RWPE2 (cell line): ENCODE results near the gene C3orf18.

Source experiments
- ATAC-seq: fragments of 200-7000 bp; cut with Tn5 transposase; 3 replicates; pipeline ENCODE4 v1.9.1; 2021; ENCODE audit warnings: low read depth
- DNase-seq: peaks from one replicate; pipeline ENCODE4 v3.0.0-alpha.2; 2020; ENCODE audit warnings: low spot score
- H3K27ac ChIP-seq: fragments of 450-650 bp; 2 replicates; pipeline ENCODE4 v1.5.1; 2017; ENCODE audit warnings: mild to moderate bottlenecking; ENCODE audit not compliant: poor library complexity, severe bottlenecking
- H3K27me3 ChIP-seq: fragments of 250-450 bp; sonication (Bioruptor Pico); 2 replicates; pipeline ENCODE4 v1.5.1; 2021; ENCODE audit warnings: mild to moderate bottlenecking, moderate library complexity; ENCODE audit not compliant: insufficient read depth, poor library complexity, severe bottlenecking
- H3K36me3 ChIP-seq: fragments of 250-450 bp; sonication (Bioruptor Pico); 2 replicates; pipeline ENCODE4 v1.5.1; 2020; ENCODE audit warnings: low read depth, mild to moderate bottlenecking, moderate library complexity
- H3K4me1 ChIP-seq: fragments of 250-450 bp; sonication (Bioruptor Pico); 2 replicates; pipeline ENCODE4 v1.5.1; 2021; ENCODE audit warnings: mild to moderate bottlenecking, moderate library complexity; ENCODE audit not compliant: insufficient read depth, poor library complexity, severe bottlenecking
- H3K4me3 ChIP-seq: fragments of 250-450 bp; sonication (Bioruptor Pico); 2 replicates; pipeline ENCODE4 v1.5.1; 2021; ENCODE audit warnings: mild to moderate bottlenecking, moderate library complexity; ENCODE audit not compliant: severe bottlenecking
- H3K9me3 ChIP-seq: fragments of 250-450 bp; sonication (Bioruptor Pico); 2 replicates; pipeline ENCODE4 v1.5.1; 2021; ENCODE audit warnings: mild to moderate bottlenecking, moderate library complexity; ENCODE audit not compliant: severe bottlenecking
- TF ChIP-seq, protein P1 (sequence below): fragments of 450-650 bp; IDR thresholded peaks from one replicate; pipeline ENCODE4 v1.5.1; 2017; ENCODE audit warnings: mild to moderate bottlenecking, moderate library complexity; ENCODE audit not compliant: poor library complexity, severe bottlenecking

C3orf18 gene

DNA sequence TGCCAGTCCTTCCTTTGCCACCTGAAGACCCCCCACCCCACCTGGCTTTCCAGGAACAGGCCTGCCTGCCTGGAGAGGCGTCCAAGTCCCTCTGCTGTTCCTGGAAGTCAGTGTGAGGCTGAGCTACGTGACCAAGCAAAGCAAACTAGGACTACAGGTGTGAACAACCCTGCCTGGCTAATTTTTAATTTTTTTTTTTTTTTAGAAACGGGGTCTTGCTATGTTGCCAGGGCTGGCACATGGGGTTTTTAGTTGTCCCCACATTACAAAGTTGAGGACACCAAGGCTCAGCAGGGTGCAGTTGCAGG lies 19.2 kb upstream of the C3orf18 start:
- no peak for ATAC-seq
- Histone ChIP-seq H3K27me3 (no peaks in the 10 kb centered on the region), H3K36me3 (no peaks in the 10 kb centered on the region), H3K4me1 (peaks cover 7% of the 10 kb centered on the region), H3K9me3 (no peaks in the 10 kb centered on the region), H3K4me3 (no peak overlapping the region), H3K27ac (no peak overlapping the region)
- no peak for DNase-seq
- TF ChIP-seq, protein P1, sequence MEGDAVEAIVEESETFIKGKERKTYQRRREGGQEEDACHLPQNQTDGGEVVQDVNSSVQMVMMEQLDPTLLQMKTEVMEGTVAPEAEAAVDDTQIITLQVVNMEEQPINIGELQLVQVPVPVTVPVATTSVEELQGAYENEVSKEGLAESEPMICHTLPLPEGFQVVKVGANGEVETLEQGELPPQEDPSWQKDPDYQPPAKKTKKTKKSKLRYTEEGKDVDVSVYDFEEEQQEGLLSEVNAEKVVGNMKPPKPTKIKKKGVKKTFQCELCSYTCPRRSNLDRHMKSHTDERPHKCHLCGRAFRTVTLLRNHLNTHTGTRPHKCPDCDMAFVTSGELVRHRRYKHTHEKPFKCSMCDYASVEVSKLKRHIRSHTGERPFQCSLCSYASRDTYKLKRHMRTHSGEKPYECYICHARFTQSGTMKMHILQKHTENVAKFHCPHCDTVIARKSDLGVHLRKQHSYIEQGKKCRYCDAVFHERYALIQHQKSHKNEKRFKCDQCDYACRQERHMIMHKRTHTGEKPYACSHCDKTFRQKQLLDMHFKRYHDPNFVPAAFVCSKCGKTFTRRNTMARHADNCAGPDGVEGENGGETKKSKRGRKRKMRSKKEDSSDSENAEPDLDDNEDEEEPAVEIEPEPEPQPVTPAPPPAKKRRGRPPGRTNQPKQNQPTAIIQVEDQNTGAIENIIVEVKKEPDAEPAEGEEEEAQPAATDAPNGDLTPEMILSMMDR: no peak

DNA sequence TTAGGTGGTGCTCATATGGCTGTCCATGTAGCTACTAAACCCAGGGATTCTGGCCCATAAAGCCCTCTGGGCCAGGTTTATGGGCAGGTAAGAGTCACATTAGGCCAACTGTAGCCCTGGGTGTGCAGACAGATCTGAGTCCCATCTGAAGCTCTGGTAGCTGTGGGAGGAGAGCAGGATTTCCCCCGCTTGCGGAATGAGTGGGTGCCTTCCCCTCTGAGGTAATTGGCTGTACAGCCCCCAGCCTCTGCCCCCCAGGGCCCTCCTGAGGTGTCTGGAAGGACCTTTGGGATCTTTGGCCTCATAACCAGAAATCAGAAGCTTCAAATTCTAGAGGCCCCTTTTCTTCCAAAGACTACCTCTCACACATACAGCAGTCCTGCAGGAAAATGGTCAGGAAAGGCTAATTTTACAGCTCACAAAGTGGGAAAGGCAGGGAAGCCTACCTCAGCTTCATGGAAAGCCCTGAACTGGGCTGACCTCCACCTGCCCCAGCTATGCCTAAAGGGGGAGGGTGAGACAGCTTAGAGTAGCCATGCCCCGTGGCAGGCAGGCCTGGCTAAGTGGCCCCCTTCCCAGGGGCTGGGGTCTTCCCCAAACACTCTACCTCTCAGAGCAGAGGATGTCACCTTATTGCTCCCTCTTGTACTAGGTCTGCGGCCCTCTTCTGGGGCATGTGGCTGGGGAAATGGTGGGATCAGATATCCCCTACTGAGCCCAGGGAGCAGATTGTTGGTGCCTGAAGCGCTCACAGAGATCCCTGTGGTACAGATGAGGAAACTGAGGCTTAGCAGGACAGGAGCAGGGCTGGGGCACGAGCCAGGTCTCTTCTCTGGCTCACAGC lies 18.6 kb upstream of the C3orf18 start:
- no peaks in the 10 kb centered on the region for H3K9me3 ChIP-seq
- no peak overlapping the region for H3K27ac ChIP-seq
- DNase-seq (no peak), ATAC-seq (no peak)
- peaks cover 2% of the 10 kb centered on the region; the same call in 1 of the 2 replicates for H3K36me3 ChIP-seq
- H3K27me3 ChIP-seq: no peaks in the 10 kb centered on the region
- TF ChIP-seq, protein P1: no peak
- H3K4me3 ChIP-seq: no peak overlapping the region
- H3K4me1 ChIP-seq: peaks cover 3% of the 10 kb centered on the region

DNA sequence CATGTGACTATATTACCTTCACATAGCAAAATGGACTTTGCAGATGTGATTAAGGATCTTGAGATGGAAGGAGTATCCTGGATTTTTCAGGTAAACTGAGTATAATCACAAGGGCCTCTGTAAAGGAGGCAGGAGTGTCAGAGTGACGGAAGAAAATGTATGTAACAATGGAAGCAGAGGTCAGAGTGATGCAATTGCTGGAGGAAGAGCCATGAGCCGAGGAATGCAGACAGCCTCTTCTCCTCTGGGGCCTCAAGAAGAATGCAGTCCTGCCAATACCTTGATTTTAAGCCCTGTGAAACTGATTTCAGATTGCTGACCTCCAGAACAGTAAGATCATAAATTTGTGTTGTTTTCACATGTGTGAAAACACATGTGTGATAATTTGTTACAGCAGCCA lies 16.8 kb upstream of the C3orf18 start:
- H3K27me3 ChIP-seq: no peaks in the 10 kb centered on the region
- H3K27ac ChIP-seq: no peak overlapping the region
- no peaks in the 10 kb centered on the region for H3K4me1 ChIP-seq
- peaks cover 4% of the 10 kb centered on the region; the same call in 1 of the 2 replicates for H3K36me3 ChIP-seq
- no peak overlapping the region for H3K4me3 ChIP-seq
- DNase-seq (no peak), ATAC-seq (no peak)
- no peaks in the 10 kb centered on the region for H3K9me3 ChIP-seq
- TF ChIP-seq, protein P1: no peak

DNA sequence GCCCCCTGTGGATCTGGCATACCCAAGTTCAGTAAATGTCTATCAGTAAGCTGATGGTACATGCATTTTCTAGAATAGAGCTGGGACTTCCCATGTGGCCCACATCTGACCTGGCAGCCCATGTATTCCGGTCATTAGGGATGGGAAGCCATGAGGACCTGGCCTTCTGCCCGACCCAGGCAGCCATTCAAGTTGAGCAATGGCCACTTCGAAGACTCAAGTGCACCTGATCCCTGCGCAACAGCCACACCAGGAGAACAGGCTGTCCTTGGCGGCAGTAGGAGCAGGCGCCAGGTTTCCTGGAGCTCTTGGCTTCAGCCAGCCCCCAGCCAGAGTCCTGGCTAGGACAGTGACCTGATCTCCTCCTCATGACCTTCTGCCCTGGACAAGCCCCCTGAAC lies 16.4 kb upstream of the C3orf18 start:
- H3K4me3 ChIP-seq: no peak overlapping the region

More for the DNA sequence above, 16.4 kb upstream of the C3orf18 start:
- TF ChIP-seq, protein P1: no peak
- DNase-seq: no peak
- Histone ChIP-seq H3K27ac (no peak overlapping the region), H3K27me3 (no peaks in the 10 kb centered on the region), H3K36me3 (peaks cover 4% of the 10 kb centered on the region; the same call in 1 of the 2 replicates), H3K9me3 (no peaks in the 10 kb centered on the region), H3K4me1 (no peaks in the 10 kb centered on the region)
- ATAC-seq: no peak
